Calu3 (cell line): ENCODE data around the gene PIN1. TPM values are rescaled to one million over a fixed set of nuclear protein-coding genes. Genes with fewer than 3 reads are reported as not detected.

Experiments used
- BruUV-seq: library from RNA; stranded (reverse); fragments of 400-500 nt; replicated peaks from 2 replicates; lab custom pipeline; 2021; lab: Mats Ljungman, UMichigan
- CTCF ChIA-PET: fragments of 300-600 bp; sonication (Branson Sonifier 250); formaldehyde crosslinking; loops from one replicate; lab custom pipeline; 2022; ENCODE audit warnings: antibody characterized with exemption; lab: Charles Lee
- DNase-seq: peaks from one replicate; pipeline ENCODE4 v3.0.0; 2022
- H3K27ac Mint-ChIP-seq: one replicate; pipeline ENCODE4 v1.8.0; 2022; ENCODE audit warnings: mixed read lengths; ENCODE audit not compliant: unreplicated experiment
- H3K27me3 Mint-ChIP-seq: one replicate; pipeline ENCODE4 v1.8.0; 2022; ENCODE audit warnings: mixed read lengths; ENCODE audit not compliant: unreplicated experiment
- H3K36me3 Mint-ChIP-seq: one replicate; pipeline ENCODE4 v1.8.0; 2022; ENCODE audit warnings: mild to moderate bottlenecking, moderate library complexity, mixed read lengths; ENCODE audit not compliant: insufficient read depth, unreplicated experiment
- H3K4me1 Mint-ChIP-seq: one replicate; pipeline ENCODE4 v1.8.0; 2022; ENCODE audit warnings: mild to moderate bottlenecking, low read depth, mixed read lengths; ENCODE audit not compliant: unreplicated experiment
- H3K4me3 Mint-ChIP-seq: one replicate; pipeline ENCODE4 v1.8.0; 2022; ENCODE audit warnings: mild to moderate bottlenecking, low read depth, moderate library complexity, mixed read lengths; ENCODE audit not compliant: unreplicated experiment
- H3K9me3 Mint-ChIP-seq: one replicate; pipeline ENCODE4 v1.8.0; 2022; ENCODE audit warnings: low read depth, mixed read lengths; ENCODE audit not compliant: unreplicated experiment
- intact Hi-C: fragments of 100-400 bp; cut with micrococcal nuclease; formaldehyde crosslinking; loops from one replicate; pipeline ENCODE4 v1.10.0; 2022; ENCODE audit not compliant: unreplicated experiment
- total RNA-seq: library from RNA; stranded (reverse); gene quantifications from 2 replicates; pipeline ENCODE4 v1.2.3, GENCODE V29; 2022
- TF ChIP-seq, protein P1 (sequence below): fragments of 200-600 bp; IDR thresholded peaks from one replicate; pipeline ENCODE4 v1.8.0; 2022; ENCODE audit warnings: antibody characterized with exemption; ENCODE audit not compliant: unreplicated experiment

The PIN1 gene
- total RNA-seq, 1 experiment from 2014 or later, result 49.5 TPM

DNA sequence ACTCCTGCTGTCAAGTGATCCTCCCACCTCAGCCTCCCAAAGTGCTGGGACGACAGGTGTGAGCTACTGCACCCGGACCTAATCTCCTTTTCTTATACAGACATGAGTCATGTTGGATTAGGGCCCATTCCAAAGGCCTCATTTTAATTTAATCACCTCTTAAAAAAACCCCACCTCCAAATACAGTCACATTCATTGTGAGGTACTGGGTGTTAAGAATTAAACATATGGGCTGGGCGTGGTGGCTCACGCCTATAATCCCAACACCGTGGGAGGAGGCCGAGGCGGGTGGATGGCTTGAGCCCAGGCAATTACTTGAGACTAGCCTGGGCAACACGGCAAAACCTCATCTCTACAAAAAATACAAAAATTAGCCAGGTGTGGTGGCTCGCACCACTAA, 46.6 kb downstream of the PIN1 start:
- Mint-ChIP-seq H3K9me3 (no peaks in the 10 kb centered on the region), H3K36me3 (no peaks in the 10 kb centered on the region), H3K27me3 (no peaks in the 10 kb centered on the region), H3K27ac (no peak overlapping the region), H3K4me1 (no peaks in the 10 kb centered on the region), H3K4me3 (no peak overlapping the region)
- BruUV-seq, result no TSS peak
- TF ChIP-seq, protein P1, sequence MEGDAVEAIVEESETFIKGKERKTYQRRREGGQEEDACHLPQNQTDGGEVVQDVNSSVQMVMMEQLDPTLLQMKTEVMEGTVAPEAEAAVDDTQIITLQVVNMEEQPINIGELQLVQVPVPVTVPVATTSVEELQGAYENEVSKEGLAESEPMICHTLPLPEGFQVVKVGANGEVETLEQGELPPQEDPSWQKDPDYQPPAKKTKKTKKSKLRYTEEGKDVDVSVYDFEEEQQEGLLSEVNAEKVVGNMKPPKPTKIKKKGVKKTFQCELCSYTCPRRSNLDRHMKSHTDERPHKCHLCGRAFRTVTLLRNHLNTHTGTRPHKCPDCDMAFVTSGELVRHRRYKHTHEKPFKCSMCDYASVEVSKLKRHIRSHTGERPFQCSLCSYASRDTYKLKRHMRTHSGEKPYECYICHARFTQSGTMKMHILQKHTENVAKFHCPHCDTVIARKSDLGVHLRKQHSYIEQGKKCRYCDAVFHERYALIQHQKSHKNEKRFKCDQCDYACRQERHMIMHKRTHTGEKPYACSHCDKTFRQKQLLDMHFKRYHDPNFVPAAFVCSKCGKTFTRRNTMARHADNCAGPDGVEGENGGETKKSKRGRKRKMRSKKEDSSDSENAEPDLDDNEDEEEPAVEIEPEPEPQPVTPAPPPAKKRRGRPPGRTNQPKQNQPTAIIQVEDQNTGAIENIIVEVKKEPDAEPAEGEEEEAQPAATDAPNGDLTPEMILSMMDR, result no peak
- intact Hi-C loops, result no loop called here
- CTCF ChIA-PET, result no interaction called here
- DNase-seq, result peak; percentile 14

DNA sequence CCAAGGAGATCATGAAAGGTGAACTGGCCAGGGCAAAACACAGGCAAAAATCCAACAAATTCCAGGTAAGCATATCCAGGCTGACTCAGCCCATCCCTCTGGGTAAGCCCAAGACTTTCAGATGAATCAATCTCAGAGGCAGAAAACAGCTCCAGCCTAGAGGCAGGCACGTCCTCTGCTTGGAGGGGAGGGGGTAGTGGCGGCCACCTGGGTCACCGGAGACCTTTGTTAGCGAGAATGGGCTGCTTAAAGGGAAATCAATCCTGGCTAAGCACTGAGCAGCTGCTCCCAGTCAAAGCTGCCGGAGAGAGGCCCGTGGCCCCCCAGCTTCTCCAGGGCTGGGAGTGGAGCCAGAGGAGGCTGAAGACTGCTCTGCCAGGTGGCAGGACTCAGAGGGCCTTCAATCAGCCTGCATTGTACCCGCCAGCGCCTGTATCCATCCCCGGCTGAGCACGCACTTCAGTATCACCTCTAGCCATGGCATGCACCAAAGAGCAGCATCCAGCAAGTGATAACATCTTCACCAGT, 48.2 kb downstream of the PIN1 start:
- intact Hi-C loops, result no loop called here
- Mint-ChIP-seq H3K4me3 (no peak overlapping the region), H3K4me1 (no peaks in the 10 kb centered on the region), H3K9me3 (no peaks in the 10 kb centered on the region), H3K27me3 (no peaks in the 10 kb centered on the region), H3K36me3 (no peaks in the 10 kb centered on the region), H3K27ac (no peak overlapping the region)
- no TSS peak for BruUV-seq
- TF ChIP-seq, protein P1, result no peak
- DNase-seq, result no peak
- CTCF ChIA-PET, result interaction anchor here (0.6 kb wide), 2 partner anchors 14 to 213 kb away, joined by 3 to 6 read pairs; no protein-coding TSS in a partner anchor

DNA sequence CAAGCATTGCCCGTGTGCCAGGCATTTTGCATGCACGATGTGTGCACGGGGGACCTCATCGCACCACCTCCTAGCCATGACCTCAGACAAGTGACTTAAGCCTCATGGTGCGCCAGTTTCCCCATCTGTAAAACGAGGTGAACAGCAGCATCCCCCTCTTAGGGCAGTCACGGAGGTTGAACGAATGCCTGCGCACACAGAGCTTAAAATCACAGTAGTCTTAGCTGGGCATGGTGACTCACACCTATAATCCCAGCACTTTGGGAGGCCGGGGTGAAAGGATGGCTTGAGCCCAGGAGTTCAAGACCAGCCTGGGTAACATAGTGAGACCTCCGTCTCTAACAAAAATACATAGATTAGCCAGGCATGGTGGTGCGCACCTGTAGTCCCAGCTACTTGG, 48.6 kb downstream of the PIN1 start:
- no peak for DNase-seq
- Mint-ChIP-seq H3K36me3 (no peaks in the 10 kb centered on the region), H3K27me3 (no peaks in the 10 kb centered on the region), H3K27ac (no peak overlapping the region), H3K4me3 (no peak overlapping the region), H3K9me3 (no peaks in the 10 kb centered on the region), H3K4me1 (no peaks in the 10 kb centered on the region)
- no TSS peak for BruUV-seq
- CTCF ChIA-PET, result no interaction called here
- TF ChIP-seq, protein P1, result no peak
- intact Hi-C loops, result no loop called here

DNA sequence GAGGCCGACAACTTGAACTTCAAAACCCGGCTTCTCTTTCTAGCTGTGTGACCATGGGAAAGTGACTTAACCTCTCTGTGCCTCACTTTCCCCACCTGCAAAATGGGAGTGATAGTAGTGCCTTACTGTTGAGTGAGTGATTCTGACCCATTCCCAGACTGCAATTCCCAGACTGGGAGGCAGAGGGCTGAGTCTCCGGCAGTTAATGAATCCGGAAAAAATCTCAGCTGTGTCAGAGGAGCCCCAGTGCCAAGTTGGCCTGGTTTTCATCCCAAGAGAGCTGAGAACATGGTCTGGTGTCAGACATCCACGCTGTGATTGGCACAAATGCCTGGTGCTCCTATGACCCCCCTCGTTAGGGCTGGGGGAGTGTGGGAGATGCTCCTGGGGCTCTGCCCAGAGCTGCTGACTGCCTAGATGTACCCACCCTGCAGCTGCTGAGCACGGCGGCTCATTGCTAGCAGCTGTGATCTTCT, 50.0 kb downstream of the PIN1 start:
- TF ChIP-seq, protein P1, result no peak
- no TSS peak for BruUV-seq
- no peaks in the 10 kb centered on the region for H3K9me3 Mint-ChIP-seq
- DNase-seq, result no peak
- no peaks in the 10 kb centered on the region for H3K27me3 Mint-ChIP-seq
- H3K4me3 Mint-ChIP-seq, result no peak overlapping the region
- H3K27ac Mint-ChIP-seq, result no peak overlapping the region
- H3K36me3 Mint-ChIP-seq, result no peaks in the 10 kb centered on the region
- H3K4me1 Mint-ChIP-seq, result no peaks in the 10 kb centered on the region
- intact Hi-C loops, result no loop called here
- CTCF ChIA-PET, result no interaction called here
